K562 (cell line): ENCODE results near the gene ADAM15. TPM values are rescaled to one million over a fixed set of nuclear protein-coding genes. Genes with fewer than 3 reads are reported as not detected.

Experiments
- BMI1 ChIP-seq: fragments of 150-350 bp; IDR thresholded peaks from 2 replicates; pipeline ENCODE4 v1.6.1; 2014; ENCODE audit warnings: low read length
- MECOM ChIP-seq: fragments of 250-450 bp; sonication (Bioruptor Pico); IDR thresholded peaks from 2 replicates; pipeline ENCODE4 v1.8.0; 2022; ENCODE audit warnings: inconsistent platforms
- NFE2 ChIP-seq: IDR thresholded peaks from 2 replicates; pipeline ENCODE4 v1.6.1; 2014; ENCODE audit warnings: antibody characterized with exemption, low read depth
- POLR2AphosphoS2 ChIP-seq: IDR thresholded peaks from 2 replicates; pipeline ENCODE4 v1.6.1; 2012; ENCODE audit warnings: low read length, improper control_type of control experiment
- RERE ChIP-seq: sonication (generic); formaldehyde crosslinking; IDR thresholded peaks from 2 replicates; pipeline ENCODE4 v1.8.0; 2023; ENCODE audit warnings: missing genetic modification reagents, mild to moderate bottlenecking, borderline replicate concordance
- REST ChIP-seq, 2 experiments: fragments of 450-650 bp; formaldehyde crosslinking in 1 of 2; IDR thresholded peaks; 2 replicates each; pipeline versions ENCODE4 v1.4.0 to v1.6.1; 2014 to 2020; ENCODE audit warnings: mild to moderate bottlenecking in 2 of 2, borderline replicate concordance in 1 of 2, low read depth in 1 of 2
- TFAM ChIP-seq: fragments of 250-450 bp; sonication (Bioruptor Pico); conservative IDR thresholded peaks from 2 replicates; pipeline ENCODE4 v1.5.0; 2021; ENCODE audit warnings: mild to moderate bottlenecking, moderate library complexity
- ZNF41 ChIP-seq: fragments of 250-450 bp; sonication (Bioruptor Pico); conservative IDR thresholded peaks from 2 replicates; pipeline ENCODE4 v1.4.0; 2020; ENCODE audit warnings: mild to moderate bottlenecking
- ZNF551 ChIP-seq: fragments of 250-450 bp; sonication (Bioruptor Pico); IDR thresholded peaks from 2 replicates; pipeline ENCODE4 v1.5.0; 2021; ENCODE audit warnings: mild to moderate bottlenecking, moderate library complexity
- ZSCAN29 ChIP-seq: fragments of 450-650 bp; IDR thresholded peaks from 2 replicates; pipeline ENCODE4 v1.6.1; 2017
- polyA plus RNA-seq, 8 experiments: library from polyadenylated mRNA; depleted of rRNA in 4 of 8; stranded (reverse) in 5 of 8; unstranded in 3 of 8; fragments of >200 nt; fragmentation: Nextera tagmentation in 2 of 8; fragmentation: Illumina TruSeq in 1 of 8; extraction: Ambion mirVana in 2 of 8; extraction: Trizol in 1 of 8; gene quantifications; 2 replicates each; pipeline versions ENCODE4 v1.2.1 to v1.2.3, GENCODE V29; 2011 to 2014; ENCODE audit warnings: inconsistent platforms in 1 of 8, missing spikeins in 1 of 8
- total RNA-seq, 7 experiments: library from RNA; depleted of rRNA in 6 of 7; stranded (reverse); fragments of >200 nt in 6 of 7; fragmentation: Illumina TruSeq in 2 of 7; extraction: Trizol in 2 of 7; gene quantifications; 2 replicates each; pipeline versions ENCODE4 v1.2.1 to v1.2.3, GENCODE V29; 2011 to 2021; ENCODE audit warnings: low replicate concordance in 1 of 7
- TF ChIP-seq, protein P1 (sequence below): fragments of 200-400 bp; formaldehyde crosslinking; IDR thresholded peaks from 2 replicates; pipeline ENCODE4 v1.6.1; 2017; ENCODE audit warnings: mild to moderate bottlenecking, low read depth, low read length, moderate library complexity

Gene ADAM15
- total and polyA plus RNA-seq, 9 of the 15 experiments (the other 6 are each of a cell fraction or from before 2014, with no cell fraction given) = 0.69 to 72.3 (median 32.8) TPM

- TF ChIP-seq REST (IDR thresholded peaks at IDR 0.05; ENCODE audit: borderline replicate concordance) (0 out of 2 replicates have a peak, but pooled peaks have one; percentile 6), REST (CRISPR knock-in tag; IDR thresholded peaks at IDR 0.05; ENCODE audit: low read depth) (no peak), ZNF551 (no peak), RERE (no peak), MECOM (CRISPR knock-in tag) (no peak), ZSCAN29 (no peak), NFE2 (no peak), POLR2AphosphoS2 (no peak), TFAM (CRISPR knock-in tag) (no peak), BMI1 (no peak; the same call in 1 of the 2 replicates), ZNF41 (CRISPR knock-in tag) (no peak)
- TF ChIP-seq, protein P1, sequence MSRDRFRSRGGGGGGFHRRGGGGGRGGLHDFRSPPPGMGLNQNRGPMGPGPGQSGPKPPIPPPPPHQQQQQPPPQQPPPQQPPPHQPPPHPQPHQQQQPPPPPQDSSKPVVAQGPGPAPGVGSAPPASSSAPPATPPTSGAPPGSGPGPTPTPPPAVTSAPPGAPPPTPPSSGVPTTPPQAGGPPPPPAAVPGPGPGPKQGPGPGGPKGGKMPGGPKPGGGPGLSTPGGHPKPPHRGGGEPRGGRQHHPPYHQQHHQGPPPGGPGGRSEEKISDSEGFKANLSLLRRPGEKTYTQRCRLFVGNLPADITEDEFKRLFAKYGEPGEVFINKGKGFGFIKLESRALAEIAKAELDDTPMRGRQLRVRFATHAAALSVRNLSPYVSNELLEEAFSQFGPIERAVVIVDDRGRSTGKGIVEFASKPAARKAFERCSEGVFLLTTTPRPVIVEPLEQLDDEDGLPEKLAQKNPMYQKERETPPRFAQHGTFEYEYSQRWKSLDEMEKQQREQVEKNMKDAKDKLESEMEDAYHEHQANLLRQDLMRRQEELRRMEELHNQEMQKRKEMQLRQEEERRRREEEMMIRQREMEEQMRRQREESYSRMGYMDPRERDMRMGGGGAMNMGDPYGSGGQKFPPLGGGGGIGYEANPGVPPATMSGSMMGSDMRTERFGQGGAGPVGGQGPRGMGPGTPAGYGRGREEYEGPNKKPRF = no peak
These were observed 19.8 kb downstream of the ADAM15 start (continued) for GRCh38 chr1:155070721-155071569.
